HEK293T (cell line): Measurements from ENCODE around the gene CHPF2.

Experiments used
- CTCF ChIA-PET: fragments of 350-600 bp; formaldehyde crosslinking; extraction: SDS; loops from one replicate; lab custom pipeline; 2021; ENCODE audit warnings: antibody characterized with exemption, inconsistent platforms; lab: Yijun Ruan, JAX
- POLR2A ChIA-PET: fragments of 350-600 bp; formaldehyde crosslinking; extraction: SDS; loops from one replicate; lab custom pipeline; 2020; ENCODE audit warnings: antibody characterized with exemption, inconsistent platforms; lab: Yijun Ruan, JAX
- DNase-seq: peaks from one replicate; pipeline ENCODE4 v3.0.0; 2012; ENCODE audit warnings: mixed read lengths; ENCODE audit errors: extremely low spot score
- ARNT ChIP-seq: fragments of 450-650 bp; IDR thresholded peaks from 2 replicates; pipeline ENCODE4 v1.6.1; 2017; ENCODE audit warnings: mild to moderate bottlenecking
- CTBP1 ChIP-seq: fragments of 450-650 bp; IDR thresholded peaks from 2 replicates; pipeline ENCODE4 v1.6.1; 2016; ENCODE audit warnings: borderline replicate concordance
- ELF4 ChIP-seq: fragments of 450-650 bp; IDR thresholded peaks from 2 replicates; pipeline ENCODE4 v1.6.1; 2017; ENCODE audit warnings: antibody characterized with exemption
- FOXA1 ChIP-seq: fragments of 450-650 bp; IDR thresholded peaks from 2 replicates; pipeline ENCODE4 v1.6.1; 2016; ENCODE audit warnings: mild to moderate bottlenecking
- FOXK2 ChIP-seq: fragments of 450-650 bp; IDR thresholded peaks from 2 replicates; pipeline ENCODE4 v1.6.1; 2016; ENCODE audit warnings: mild to moderate bottlenecking
- FOXM1 ChIP-seq: fragments of 450-650 bp; IDR thresholded peaks from 2 replicates; pipeline ENCODE4 v1.6.1; 2017; ENCODE audit warnings: mild to moderate bottlenecking, borderline replicate concordance
- HDGF ChIP-seq: fragments of 450-650 bp; IDR thresholded peaks from 2 replicates; pipeline ENCODE4 v1.6.1; 2017; ENCODE audit warnings: antibody characterized with exemption, borderline replicate concordance
- L3MBTL2 ChIP-seq: fragments of 450-650 bp; conservative IDR thresholded peaks from 2 replicates; pipeline ENCODE4 v1.6.1; 2016; ENCODE audit warnings: mild to moderate bottlenecking
- LEF1 ChIP-seq: fragments of 450-650 bp; IDR thresholded peaks from 2 replicates; pipeline ENCODE4 v1.6.1; 2017; ENCODE audit warnings: mild to moderate bottlenecking, borderline replicate concordance
- NFRKB ChIP-seq: fragments of 450-650 bp; IDR thresholded peaks from 2 replicates; pipeline ENCODE4 v1.6.1; 2016; ENCODE audit warnings: mild to moderate bottlenecking, moderate library complexity
- PKNOX1 ChIP-seq: fragments of 450-650 bp; IDR thresholded peaks from 2 replicates; pipeline ENCODE4 v1.6.1; 2016
- SP1 ChIP-seq: fragments of 450-650 bp; IDR thresholded peaks from 2 replicates; pipeline ENCODE4 v1.6.1; 2017
- SUZ12 ChIP-seq: fragments of 450-650 bp; IDR thresholded peaks from 2 replicates; pipeline ENCODE4 v1.6.1; 2016; ENCODE audit warnings: mild to moderate bottlenecking
- ZNF384 ChIP-seq: fragments of 450-650 bp; IDR thresholded peaks from 2 replicates; pipeline ENCODE4 v1.6.1; 2016

The CHPF2 gene

DNA sequence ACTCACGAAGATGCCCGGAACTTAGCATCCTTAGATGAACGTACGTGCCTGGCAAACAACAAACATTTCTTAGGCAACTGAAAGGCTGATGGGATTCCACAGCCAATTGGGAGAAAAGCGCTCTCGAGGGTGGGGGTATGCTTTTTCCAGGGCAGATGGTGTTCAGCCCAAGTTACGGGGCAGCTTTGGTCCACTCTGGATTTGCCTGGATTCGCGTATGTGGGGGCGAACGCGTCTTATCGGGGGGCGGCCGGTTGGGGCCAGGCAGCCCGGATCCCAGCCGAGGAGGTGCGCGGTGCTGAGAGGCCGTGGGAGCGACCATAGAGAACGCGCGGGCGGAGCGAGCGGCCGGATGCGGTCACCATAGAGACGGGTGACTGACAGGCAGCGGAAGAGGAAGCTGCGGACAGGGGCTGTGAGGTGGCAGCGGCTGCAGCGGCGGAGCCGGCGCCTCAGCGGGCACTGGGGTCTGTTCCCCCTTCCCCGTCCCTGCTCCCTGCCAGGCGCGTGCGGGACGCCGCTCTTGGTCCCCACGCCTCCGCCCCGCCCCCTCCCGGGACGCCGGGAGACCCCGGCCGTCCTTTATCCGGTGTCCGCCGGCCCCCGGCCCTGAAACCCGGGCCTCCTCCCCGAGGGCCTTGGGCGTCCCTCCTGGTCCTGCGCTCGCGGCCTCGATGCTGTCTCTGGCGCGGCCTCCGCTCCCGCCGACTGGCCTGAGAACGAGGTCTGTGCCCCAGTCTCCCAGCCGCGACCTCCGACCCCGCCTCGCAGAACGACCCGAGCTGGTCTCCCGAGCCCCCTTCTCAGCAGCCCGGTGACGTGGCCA, at the start of gene CHPF2:
Gene CHPF2 (plus strand): TSS at position 393 of the 826 bp plus-strand sequence. CDS start 1,529 bp downstream, outside the sequence.
- TF ChIP-seq PKNOX1 (peak; percentile 99), ELF4 (no peak)
- peak; percentile 97 for DNase-seq
- CTCF ChIA-PET, result interaction anchor here (0.6 to 4.8 kb wide), 2 partner anchors 12 to 123 kb away, joined by 4 to 31 read pairs; no protein-coding TSS in a partner anchor
- POLR2A ChIA-PET, result interaction anchor here (0.6 to 2.3 kb wide), 16 partner anchors 9 to 151 kb away, joined by 3 to 17 read pairs (median 5); partner anchors contain the start of genes AGAP3, FASTK and SMARCD3

GRCh38 chr7:151185762-151186639, 46.3 kb upstream of the CHPF2 start:
- DNase-seq, result no peak
- CTCF ChIA-PET, result interaction anchor here (1.3 kb wide), 1 partner anchor 9 kb away, joined by 3 read pairs; no protein-coding TSS in a partner anchor
- POLR2A ChIA-PET, result no interaction called here
- TF ChIP-seq FOXM1 (no peak), HDGF (no peak), SP1 (no peak), CTBP1 (no peak), ARNT (no peak)

- TF ChIP-seq NFRKB, result no peak
- no peak for TF ChIP-seq PKNOX1
- no peak for TF ChIP-seq CTBP1
- TF ChIP-seq LEF1, result no peak
- TF ChIP-seq HDGF, result no peak
- no peak for TF ChIP-seq FOXM1
- TF ChIP-seq FOXA1, result no peak
- TF ChIP-seq FOXK2, result no peak
- TF ChIP-seq ZNF384, result no peak
- no peak for TF ChIP-seq SP1
- TF ChIP-seq ELF4, result no peak
- no peak for DNase-seq
- ChIA-PET CTCF (interaction anchor here (1.3 kb wide), 1 partner anchor 10 kb away, joined by 3 read pairs; no protein-coding TSS in a partner anchor), POLR2A (no interaction called here)
These were observed 45.5 kb upstream of the CHPF2 start, which contains the start of gene ASB10 for GRCh38 chr7:151186640-151187408. ASB10 (minus strand) TSS chr7:151187250; CDS start chr7:151187130, 120 bp downstream.

GRCh38 chr7:151187409-151188251, 44.7 kb upstream of the CHPF2 start:
- ChIA-PET POLR2A (no interaction called here), CTCF (no interaction called here)
- DNase-seq, result no peak
- TF ChIP-seq ZNF384 (no peak), FOXK2 (no peak), L3MBTL2 (no peak), FOXA1 (no peak), SUZ12 (no peak), LEF1 (no peak), NFRKB (no peak)

GRCh38 chr7:151188252-151188542, 44.1 kb upstream of the CHPF2 start:
- no peak for TF ChIP-seq FOXM1
- CTCF ChIA-PET, result no interaction called here
- POLR2A ChIA-PET, result no interaction called here
- DNase-seq, result no peak

GRCh38 chr7:151189038-151189437, 43.2 kb upstream of the CHPF2 start:
- ChIA-PET POLR2A (no interaction called here), CTCF (no interaction called here)
- TF ChIP-seq LEF1 (no peak), CTBP1 (no peak), ELF4 (no peak), HDGF (no peak)
- no peak for DNase-seq
